Body of pancreas (tissue), 4 donors: ENCODE data around the gene MEP1A. TPM values are rescaled to one million over a fixed set of nuclear protein-coding genes. Genes with fewer than 3 reads are reported as not detected.
"Not testable (repeated sequence)": the region's sequence is repeated elsewhere in the genome, so short reads cannot be mapped to it uniquely, and the experiment has no call there.

Experiments
- ATAC-seq: fragments of 150-250 bp; one replicate; pipeline ENCODE4 v1.9.1; 2016
- DNase-seq, 4 donors: peaks; one replicate each; pipeline ENCODE4 v3.0.0-alpha.2; 2019
- H3K27ac ChIP-seq, 4 donors: fragments of 200-600 bp; sonication (generic); 1 replicate in 3 of 4; 2 replicates in 1 of 4; pipeline versions ENCODE4 v1.5.1 to v1.6.1; 2016 to 2019; ENCODE audit warnings: mild to moderate bottlenecking in 1 of 4, mixed read lengths in 1 of 4, moderate library complexity in 1 of 4
- H3K27me3 ChIP-seq, 2 donors: fragments of 200-600 bp; sonication (generic); one replicate each; pipeline ENCODE4 v1.6.0; 2016; ENCODE audit warnings: mild to moderate bottlenecking in 1 of 2
- H3K36me3 ChIP-seq, 2 donors: fragments of 200-600 bp; sonication (generic); replicated peaks in 1 of 2; 2 replicates each; pipeline ENCODE4 v1.5.1; 2016; ENCODE audit warnings: low read depth in 2 of 2; ENCODE audit not compliant: insufficient read depth in 1 of 2
- H3K4me1 ChIP-seq: fragments of 200-600 bp; sonication (generic); one replicate; pipeline ENCODE4 v1.6.0; 2016
- H3K4me3 ChIP-seq, 2 donors: fragments of 200-600 bp; sonication (generic); 1 replicate in 1 of 2; 2 replicates in 1 of 2; pipeline ENCODE4 v1.5.1; 2016 to 2019
- H3K9me3 ChIP-seq, 3 donors: fragments of 200-600 bp; sonication (generic); 1 replicate in 2 of 3; 2 replicates in 1 of 3; pipeline ENCODE4 v1.5.1; 2016
- CTCF ChIP-seq, 7 experiments: fragments of 450-650 bp in 4 of 7; fragments of 200-600 bp in 3 of 7; sonication (generic) in 3 of 7; IDR thresholded peaks; one replicate each; pipeline ENCODE4 v1.5.1; 2016 to 2019; ENCODE audit warnings: antibody characterized with exemption in 7 of 7
- POLR2A ChIP-seq, 3 donors: fragments of 450-650 bp; IDR thresholded peaks; one replicate each; pipeline ENCODE4 v1.6.1; 2016; ENCODE audit warnings: antibody characterized with exemption in 3 of 3, mild to moderate bottlenecking in 2 of 3
- whole genome bisulfite sequencing, 2 donors: methylation state at CpG; one replicate each; pipeline ENCODE4 v1.1.5; 2017; 5-methylcytosine and 5-hydroxymethylcytosine counted together
- intact Hi-C: fragments of 100-400 bp; cut with DNase I; formaldehyde crosslinking; loops from one replicate; pipeline ENCODE4 v1.15.1; 2023
- total RNA-seq, 2 donors: library from RNA; depleted of rRNA; stranded (reverse); fragments of >200 nt; gene quantifications; one replicate each; pipeline ENCODE4 v1.1.0, GENCODE V29; 2016

MEP1A gene
- total RNA-seq, 2 donors from 2014 or later = not detected

- peak; percentile 24 for ATAC-seq
- TF ChIP-seq POLR2A (IDR thresholded peaks at IDR 0.05) = no peak
- no peak for TF ChIP-seq CTCF (IDR thresholded peaks at IDR 0.05)
- H3K4me3 ChIP-seq = no peak overlapping the region
- peak in 3 of 4 donors; percentile 25 to 58 (median 33) for DNase-seq
- no peaks in the 10 kb centered on the region for H3K36me3 ChIP-seq
- no peaks in the 10 kb centered on the region for H3K27me3 ChIP-seq
- 16 to 29% methylated on average over 5 of the region's 5 CpGs for WGBS, 2 donors
- peaks cover 5% of the 10 kb centered on the region for H3K4me1 ChIP-seq
- H3K27ac ChIP-seq = no peak overlapping the region
- H3K9me3 ChIP-seq = peaks cover 0 to 9% (median 0%) of the 10 kb centered on the region in 3 donors
- intact Hi-C loops = loop anchor here (10.0 kb wide), 1 partner anchor 200 kb away; the partner anchor contains the start of gene ADGRF1
Observed at GRCh38 chr6:46845126-46845525, 51.9 kb downstream of the MEP1A start.

- no peak overlapping the region for H3K4me3 ChIP-seq
- H3K27me3 ChIP-seq = no peaks in the 10 kb centered on the region
- H3K27ac ChIP-seq = no peak overlapping the region
- no peaks in the 10 kb centered on the region for H3K9me3 ChIP-seq
- ATAC-seq (peak; percentile 95), DNase-seq (peak; percentile 87 to 91 (median 90))
- intact Hi-C loops = loop anchor here (10.0 kb wide), 1 partner anchor 196 kb away; the partner anchor contains the start of gene ADGRF1
- TF ChIP-seq POLR2A (IDR thresholded peaks at IDR 0.05) = no peak
- TF ChIP-seq CTCF (IDR thresholded peaks at IDR 0.05) = peak; percentile 89 to 99 (median 97)
- peaks cover 5% of the 10 kb centered on the region for H3K4me1 ChIP-seq
- no peaks in the 10 kb centered on the region for H3K36me3 ChIP-seq
- WGBS, 2 donors = 7 to 8% methylated on average over 23 to 25 of the region's 25 CpGs
Observed at GRCh38 chr6:46848684-46849360, 55.6 kb downstream of the MEP1A start.

- 47 to 52% methylated on average over 5 of the region's 5 CpGs for WGBS, 2 donors
- ATAC-seq = no peak
- no peaks in the 10 kb centered on the region for H3K9me3 ChIP-seq
- peaks cover 5% of the 10 kb centered on the region for H3K4me1 ChIP-seq
- DNase-seq = no peak
- H3K27ac ChIP-seq = no peak overlapping the region
- H3K4me3 ChIP-seq = no peak overlapping the region
- TF ChIP-seq CTCF (IDR thresholded peaks at IDR 0.05) = no peak
- TF ChIP-seq POLR2A (IDR thresholded peaks at IDR 0.05) = no peak
- H3K27me3 ChIP-seq = no peaks in the 10 kb centered on the region
- intact Hi-C loops = loop anchor here (10.0 kb wide), 1 partner anchor 195 kb away; the partner anchor contains the start of gene ADGRF1
- no peaks in the 10 kb centered on the region for H3K36me3 ChIP-seq
Observed at GRCh38 chr6:46849361-46849690, 56.1 kb downstream of the MEP1A start.

GRCh38 chr6:46850792-46851191 lies 57.6 kb downstream of the MEP1A start:
- ATAC-seq = no peak
- Histone ChIP-seq H3K4me1 (peaks cover 5% of the 10 kb centered on the region), H3K9me3 (no peaks in the 10 kb centered on the region), H3K27me3 (no peaks in the 10 kb centered on the region), H3K4me3 (no peak overlapping the region), H3K27ac (no peak overlapping the region), H3K36me3 (no peaks in the 10 kb centered on the region)
- DNase-seq = no peak
- no peak for TF ChIP-seq CTCF (IDR thresholded peaks at IDR 0.05)
- 80 to 94% methylated on average over 2 of the region's 2 CpGs for WGBS, 2 donors
- intact Hi-C loops = no loop called here

GRCh38 chr6:46851576-46851975 lies 58.4 kb downstream of the MEP1A start:
- H3K9me3 ChIP-seq, DNase-seq, H3K36me3 ChIP-seq, H3K4me3 ChIP-seq, intact Hi-C loops, H3K27ac ChIP-seq, ATAC-seq, H3K27me3 ChIP-seq, H3K4me1 ChIP-seq: not testable (repeated sequence)
- 59 to 65% methylated on average over 4 of the region's 4 CpGs for WGBS, 2 donors
